Erythroblast (primary cell): ENCODE results near the gene SPINDOC.

ENCODE experiments used
- GATA1 ChIP-seq: IDR thresholded peaks from 2 replicates; pipeline ENCODE4 v1.6.1; 2011; ENCODE audit warnings: low read depth, mild to moderate bottlenecking, control low read depth, low read length, moderate library complexity
- POLR2A ChIP-seq: IDR thresholded peaks from 2 replicates; pipeline ENCODE4 v1.6.1; 2011; ENCODE audit warnings: mild to moderate bottlenecking, low read length

GRCh38 chr11:63783925-63784592, 29.2 kb upstream of the SPINDOC start:
- no peak for TF ChIP-seq POLR2A
- TF ChIP-seq GATA1, result no peak
